ENCODE results near the gene EPHA7. TPM values are rescaled to one million over a fixed set of nuclear protein-coding genes. Genes with fewer than 3 reads are reported as not detected.

Gene EPHA7
- total and polyA plus RNA-seq, 2 of the 13 experiments (the other 11 are each of a cell fraction or from before 2014, with no cell fraction given): not detected

GRCh38 chr6:93453956-93454355, 34.6 kb upstream of the EPHA7 start:
- intact Hi-C loops (cut with micrococcal nuclease; ENCODE audit: unreplicated experiment): no loop called here
- Histone ChIP-seq H3K4me3 (replicated peaks in 1 of 3; ENCODE audit: insufficient read depth in 1 of 3, low read depth in 2 of 3, low read length in 3 of 3) (no peak overlapping the region), H2AFZ (ENCODE audit: low read length) (no peak overlapping the region), H4K20me1 (ENCODE audit: insufficient read depth, low read length) (no peaks in the 10 kb centered on the region), H3K9ac (ENCODE audit: insufficient read depth, low read depth, low read length) (no peak overlapping the region), H3K79me2 (ENCODE audit: insufficient read depth, low read length) (no peaks in the 10 kb centered on the region), H3K4me1 (ENCODE audit: insufficient read depth, low read length) (no peaks in the 10 kb centered on the region), H3K27me3 (ENCODE audit: control insufficient read depth in 1 of 2, insufficient read depth in 2 of 2, low read length in 2 of 2) (no peaks in the 10 kb centered on the region), H3K36me3 (replicated peaks in 1 of 2; ENCODE audit: control insufficient read depth in 1 of 2, insufficient read depth in 2 of 2, low read length in 2 of 2) (no peaks in the 10 kb centered on the region), H3K27ac (ENCODE audit: extremely low read length, insufficient read depth, low read length) (no peak overlapping the region), H3K9me3 (ENCODE audit: low read length) (no peaks in the 10 kb centered on the region), H3K4me2 (ENCODE audit: low read depth, low read length) (no peak overlapping the region)
- DNase-seq (ENCODE audit: low spot score) (no peak), FAIRE-seq (no peak), ATAC-seq (no peak)
- under 1% methylated on average over 3 of the region's 3 CpGs for WGBS (ENCODE audit: low lambda C conversion rate)
- ChIA-PET POLR2A (no interaction called here), CTCF (ENCODE audit: low intra/inter-chr PET ratio, low total read pairs) (no interaction called here)
- TF ChIP-seq MIER3 (CRISPR knock-in tag; IDR thresholded peaks at IDR 0.05; ENCODE audit: borderline replicate concordance) (no peak), HNRNPK (IDR thresholded peaks at IDR 0.05; ENCODE audit: low read depth, low read length, poor library complexity, severe bottlenecking) (no peak), ZNF781 (CRISPR knock-in tag; IDR thresholded peaks at IDR 0.05; ENCODE audit: borderline replicate concordance, not compliant biosample characterization) (no peak), HNF4G (IDR thresholded peaks at IDR 0.05; ENCODE audit: borderline replicate concordance, low read depth, low read length) (no peak), HNF4G (CRISPR knock-in tag; IDR thresholded peaks at IDR 0.05; ENCODE audit: borderline replicate concordance, low read depth) (no peak), SOX13 (IDR thresholded peaks at IDR 0.05) (no peak), SOX13 (CRISPR knock-in tag; conservative IDR thresholded peaks at IDR 0.05 in 1 of 2, IDR thresholded peaks at IDR 0.05 in 1 of 2) (no peak), AGO2 (optimal IDR thresholded peaks at IDR 0.05; ENCODE audit: low read depth, low read length) (no peak), NCOA5 (CRISPR knock-in tag; IDR thresholded peaks at IDR 0.05) (no peak), TEAD2 (CRISPR knock-in tag; IDR thresholded peaks at IDR 0.05) (no peak), ARNT (IDR thresholded peaks at IDR 0.05) (no peak), SMAD1 (CRISPR knock-in tag; IDR thresholded peaks at IDR 0.05; ENCODE audit: borderline replicate concordance, low read depth) (no peak), ZSCAN5A (CRISPR knock-in tag; IDR thresholded peaks at IDR 0.05; ENCODE audit: borderline replicate concordance) (no peak), SP4 (CRISPR knock-in tag; IDR thresholded peaks at IDR 0.05) (no peak), RBAK (CRISPR knock-in tag; IDR thresholded peaks at IDR 0.05) (no peak), EP300 (IDR thresholded peaks at IDR 0.05; ENCODE audit: low read depth in 2 of 2, low read length in 2 of 2) (no peak), EP300 (CRISPR knock-in tag; IDR thresholded peaks at IDR 0.05; ENCODE audit: borderline replicate concordance) (no peak), BRCA1 (CRISPR knock-in tag; IDR thresholded peaks at IDR 0.05) (no peak), ZNF83 (CRISPR knock-in tag; IDR thresholded peaks at IDR 0.05; ENCODE audit: borderline replicate concordance) (no peak), LBX2 (CRISPR knock-in tag; IDR thresholded peaks at IDR 0.05; ENCODE audit: borderline replicate concordance) (no peak), ZNF121 (CRISPR knock-in tag; IDR thresholded peaks at IDR 0.05) (no peak)
- no TSS peak for BruUV-seq (replicated peaks)
- in situ Hi-C loops (cut with HindIII; ENCODE audit: extremely low pct_ligation_motif_present, low pct_unique_long_range_greater_than_20kb): no loop called here
